Neuronal stem cell (in vitro differentiated cells): ENCODE results near the gene HIC1.

Experiments used
- DNase-seq: peaks from one replicate; pipeline ENCODE4 v3.0.0-alpha.2; 2013; ENCODE audit warnings: low spot score
- H2AFZ ChIP-seq: one replicate; pipeline ENCODE4 v1.6.1; 2013; ENCODE audit warnings: mild to moderate bottlenecking, low read length, inconsistent platforms
- H2AK5ac ChIP-seq: 2 replicates; pipeline ENCODE4 v1.6.1; 2013; ENCODE audit warnings: low read depth, mild to moderate bottlenecking, inconsistent platforms, low read length, moderate library complexity, mixed read lengths
- H2BK120ac ChIP-seq: 2 replicates; pipeline ENCODE4 v1.6.1; 2013; ENCODE audit warnings: low read depth, mild to moderate bottlenecking, inconsistent platforms, low read length, moderate library complexity, mixed read lengths
- H2BK12ac ChIP-seq: one replicate; pipeline ENCODE4 v1.6.1; 2013; ENCODE audit warnings: low read length, inconsistent platforms
- H2BK15ac ChIP-seq: 2 replicates; pipeline ENCODE4 v1.6.1; 2013; ENCODE audit warnings: mild to moderate bottlenecking, low read length, inconsistent platforms, mixed read lengths
- H2BK5ac ChIP-seq: one replicate; pipeline ENCODE4 v1.6.1; 2013; ENCODE audit warnings: inconsistent platforms, mild to moderate bottlenecking, low read length, moderate library complexity
- H3K14ac ChIP-seq: one replicate; pipeline ENCODE4 v1.6.1; 2013; ENCODE audit warnings: low read length, inconsistent platforms
- H3K18ac ChIP-seq: 2 replicates; pipeline ENCODE4 v1.6.1; 2013; ENCODE audit warnings: low read length, inconsistent platforms
- H3K23ac ChIP-seq: 2 replicates; pipeline ENCODE4 v1.6.1; 2013; ENCODE audit warnings: low read depth, mild to moderate bottlenecking, mixed read lengths, low read length, inconsistent platforms; ENCODE audit not compliant: poor library complexity
- H3K27ac ChIP-seq: replicated peaks from 3 replicates; pipeline ENCODE4 v1.5.1; 2013; ENCODE audit warnings: low read length, inconsistent platforms
- H3K27me3 ChIP-seq, 3 experiments: 2 replicates each; pipeline ENCODE4 v1.6.1; 2013; ENCODE audit warnings: low read length in 3 of 3, mild to moderate bottlenecking in 2 of 3, inconsistent platforms in 1 of 3, low read depth in 1 of 3, mixed read lengths in 1 of 3, moderate library complexity in 1 of 3; ENCODE audit not compliant: control insufficient read depth in 3 of 3, insufficient read depth in 3 of 3
- H3K36me3 ChIP-seq, 2 donors: replicated peaks in 1 of 2; 2 replicates each; pipeline ENCODE4 v1.6.1; 2013; ENCODE audit warnings: low read length in 2 of 2; ENCODE audit not compliant: control insufficient read depth in 2 of 2, insufficient read depth in 2 of 2
- H3K4ac ChIP-seq: 2 replicates; pipeline ENCODE4 v1.6.1; 2013; ENCODE audit warnings: inconsistent platforms, mild to moderate bottlenecking, low read length, moderate library complexity
- H3K4me1 ChIP-seq, 2 donors: 1 replicate in 1 of 2; 2 replicates in 1 of 2; pipeline ENCODE4 v1.6.1; 2013; ENCODE audit warnings: low read length in 2 of 2, low read depth in 1 of 2; ENCODE audit not compliant: control insufficient read depth in 2 of 2, insufficient read depth in 1 of 2
- H3K4me2 ChIP-seq: one replicate; pipeline ENCODE4 v1.6.1; 2013; ENCODE audit warnings: mild to moderate bottlenecking, low read length, inconsistent platforms; ENCODE audit not compliant: insufficient read depth, poor library complexity, severe bottlenecking
- H3K4me3 ChIP-seq, 2 donors: 2 replicates each; pipeline ENCODE4 v1.5.1; 2013; ENCODE audit warnings: low read length in 2 of 2, mild to moderate bottlenecking in 2 of 2, inconsistent platforms in 1 of 2, moderate library complexity in 1 of 2
- H3K79me1 ChIP-seq: one replicate; pipeline ENCODE4 v1.6.1; 2013; ENCODE audit warnings: low read depth, mild to moderate bottlenecking, inconsistent platforms, low read length, moderate library complexity
- H3K9ac ChIP-seq: one replicate; pipeline ENCODE4 v1.6.1; 2013; ENCODE audit warnings: mild to moderate bottlenecking, low read depth, low read length, inconsistent platforms; ENCODE audit not compliant: poor library complexity
- H3K9me3 ChIP-seq, 2 donors: replicated peaks in 1 of 2; 2 replicates each; pipeline versions ENCODE3 to v1.6.1; 2013; ENCODE audit warnings: low read length in 2 of 2, mild to moderate bottlenecking in 2 of 2, inconsistent platforms in 1 of 2, low read depth in 1 of 2, mixed read lengths in 1 of 2, moderate library complexity in 1 of 2; ENCODE audit not compliant: control insufficient read depth in 2 of 2, insufficient read depth in 1 of 2
- H4K8ac ChIP-seq: one replicate; pipeline ENCODE4 v1.6.1; 2013; ENCODE audit warnings: low read depth, mild to moderate bottlenecking, inconsistent platforms, low read length, moderate library complexity
- H4K91ac ChIP-seq: one replicate; pipeline ENCODE4 v1.6.1; 2013; ENCODE audit warnings: low read length, low read depth, mild to moderate bottlenecking, inconsistent platforms; ENCODE audit not compliant: poor library complexity
- WGBS, 2 donors: extraction: QIAGEN DNeasy Blood & Tissue Kit; methylation state at CpG; one replicate each; pipeline ENCODE4 v1.1.7; 2013; ENCODE audit warnings: missing lambda C conversion rate in 2 of 2, mixed read lengths in 1 of 2; ENCODE audit not compliant: insufficient read length in 2 of 2, insufficient replicate concordance in 1 of 2; ENCODE audit errors: extremely low coverage in 2 of 2; 5-methylcytosine and 5-hydroxymethylcytosine counted together

Gene HIC1

DNA sequence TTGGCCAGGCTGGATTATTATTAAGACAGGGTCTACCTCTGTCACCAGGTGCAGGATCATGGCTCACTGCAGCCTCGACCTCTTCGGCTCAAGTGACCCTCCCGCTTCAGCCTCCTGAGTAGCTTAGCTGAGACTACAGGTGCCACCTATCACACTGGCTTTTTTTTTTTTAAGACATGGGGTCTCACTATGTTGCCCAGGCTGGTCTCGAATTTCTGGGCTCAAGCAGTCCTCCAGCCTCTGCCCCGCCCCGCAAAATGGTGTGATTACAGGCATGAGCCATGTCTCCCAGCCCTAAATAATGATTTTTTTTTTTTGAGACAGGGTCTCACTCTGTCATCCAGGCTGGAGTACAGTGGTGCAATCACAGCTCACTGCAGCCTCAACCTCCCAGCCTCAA lies 7.3 kb upstream of the HIC1 start:
- no peak overlapping the region for H4K8ac ChIP-seq
- no peak overlapping the region for H3K4ac ChIP-seq
- H3K23ac ChIP-seq, result no peak overlapping the region
- H4K91ac ChIP-seq, result no peak overlapping the region
- DNase-seq, result no peak
- peaks cover 4 to 23% of the 10 kb centered on the region in 2 donors for H3K4me1 ChIP-seq
- H2BK15ac ChIP-seq, result no peak overlapping the region
- no peak overlapping the region for H3K4me3 ChIP-seq
- no peak overlapping the region for H2BK120ac ChIP-seq
- no peak overlapping the region for H2AFZ ChIP-seq
- no peak overlapping the region for H3K18ac ChIP-seq
- H3K9me3 ChIP-seq, result no peaks in the 10 kb centered on the region
- H3K9ac ChIP-seq, result no peak overlapping the region
- peaks cover 4 to 33% (median 14%) of the 10 kb centered on the region in 3 experiments for H3K27me3 ChIP-seq
- no peak overlapping the region for H2AK5ac ChIP-seq
- peaks cover 5 to 27% of the 10 kb centered on the region in 2 donors for H3K36me3 ChIP-seq
- no peak overlapping the region for H2BK5ac ChIP-seq
- H2BK12ac ChIP-seq, result no peak overlapping the region
- no peak overlapping the region for H3K27ac ChIP-seq
- no CpG with 5 or more reads among the region's 6 CpGs for WGBS, 2 donors
- H3K14ac ChIP-seq, result no peak overlapping the region
- H3K79me1 ChIP-seq, result peaks cover 2% of the 10 kb centered on the region
- no peak overlapping the region for H3K4me2 ChIP-seq

DNA sequence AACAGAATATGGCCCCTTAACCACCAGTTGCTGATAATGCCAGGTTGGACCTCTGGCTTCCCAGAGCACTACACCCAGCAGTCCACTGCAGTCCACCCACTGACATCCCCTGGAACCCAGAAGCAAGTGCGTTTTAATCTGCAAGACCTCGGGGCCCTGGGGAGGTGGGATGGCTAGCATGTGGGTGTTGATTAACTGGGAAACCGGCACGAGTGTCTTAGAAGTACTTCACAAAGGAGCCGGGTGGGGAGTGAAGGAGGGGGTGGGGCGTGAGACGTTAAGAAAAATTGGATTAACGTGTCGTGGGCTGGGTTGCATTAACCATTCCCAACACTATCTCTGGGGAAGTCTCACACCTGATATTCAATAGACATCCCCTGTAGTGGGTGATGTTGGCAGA lies 6.1 kb upstream of the HIC1 start:
- WGBS, 2 donors, result no CpG with 5 or more reads among the region's 9 CpGs
- Histone ChIP-seq H3K18ac (no peak overlapping the region), H3K36me3 (peaks cover 1 to 16% of the 10 kb centered on the region in 2 donors)

DNA sequence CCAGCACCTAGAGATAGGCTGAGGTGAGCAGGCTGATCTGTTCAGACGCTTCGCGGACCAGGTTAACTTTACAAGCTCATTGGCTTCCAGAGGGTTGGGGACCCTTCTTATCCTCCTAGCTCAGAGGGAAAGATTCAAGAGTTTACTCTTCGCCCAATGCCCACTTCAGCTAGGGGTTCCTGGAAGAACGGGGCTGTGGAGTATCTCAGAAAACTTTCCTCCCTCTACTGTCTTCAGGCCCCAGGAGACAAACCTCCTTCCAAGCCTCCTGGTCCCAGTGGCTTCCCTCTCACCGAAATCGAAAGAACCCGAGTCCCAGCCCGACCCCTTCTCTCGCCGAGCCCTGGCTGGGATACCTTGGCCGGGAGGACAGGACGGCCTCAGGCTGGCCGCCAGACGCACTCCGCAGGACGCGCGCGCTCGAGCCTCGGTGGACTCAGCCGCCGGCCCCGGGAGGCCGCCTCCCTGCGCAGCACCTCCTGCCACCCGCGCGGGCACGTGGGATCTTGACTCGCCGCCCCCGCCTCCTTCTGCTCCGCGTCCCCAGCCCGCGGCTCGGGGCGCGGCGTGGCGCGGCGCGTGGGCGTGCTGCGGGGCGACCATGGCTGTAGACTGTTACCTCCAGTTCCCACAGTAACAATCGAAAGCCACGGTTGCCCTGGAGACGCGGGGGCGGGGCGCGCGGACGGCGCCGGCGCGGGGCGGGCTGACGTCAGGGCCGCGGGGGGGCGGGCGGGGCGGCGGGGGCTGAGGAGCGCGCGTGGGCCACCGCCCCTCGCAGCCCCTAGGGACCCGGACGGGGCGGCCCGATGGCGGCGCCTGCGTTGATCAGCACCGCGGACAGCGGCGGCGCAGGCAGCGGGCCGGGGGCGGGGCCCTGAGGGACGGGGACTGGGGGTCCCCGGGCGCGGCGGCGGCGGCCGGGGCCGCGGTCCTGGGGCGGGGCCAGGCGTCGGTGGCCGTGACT lies 5.3 kb upstream of the HIC1 start:
- Histone ChIP-seq H3K79me1 (no peaks in the 10 kb centered on the region), H3K36me3 (peaks cover 1 to 7% of the 10 kb centered on the region in 2 donors), H2BK5ac (peak overlapping the region; percentile 66), H3K27ac (no peak overlapping the region), H4K91ac (no peak overlapping the region), H3K4me3 (peak overlapping the region; percentile 84 to 87), H3K23ac (peak overlapping the region; percentile 89), H3K4me2 (peak overlapping the region; percentile 97), H2BK120ac (no peak overlapping the region), H3K4me1 (peaks cover 7 to 23% of the 10 kb centered on the region in 2 donors), H3K18ac (peak overlapping the region; percentile 76), H3K9me3 (no peaks in the 10 kb centered on the region), H4K8ac (no peak overlapping the region), H2AK5ac (no peak overlapping the region), H3K4ac (no peak overlapping the region), H3K9ac (peak overlapping the region; percentile 86), H3K14ac (peak overlapping the region; percentile 8), H2AFZ (peak overlapping the region; percentile 98), H2BK15ac (no peak overlapping the region), H2BK12ac (no peak overlapping the region), H3K27me3 (peaks cover 4 to 51% (median 27%) of the 10 kb centered on the region in 3 experiments)
- peak; percentile 88 for DNase-seq
- WGBS, 2 donors, result no CpG with 5 or more reads among the region's 104 CpGs

More for the DNA sequence above, 6.1 kb upstream of the HIC1 start:
- Histone ChIP-seq H3K79me1 (peaks cover 2% of the 10 kb centered on the region), H3K9me3 (no peaks in the 10 kb centered on the region), H2BK120ac (no peak overlapping the region), H2AFZ (no peak overlapping the region), H2BK12ac (no peak overlapping the region), H3K4me3 (peak overlapping the region in 1 of 2 donors; percentile 84), H3K4me1 (peaks cover 7 to 21% of the 10 kb centered on the region in 2 donors), H3K23ac (no peak overlapping the region), H2BK5ac (no peak overlapping the region), H3K14ac (no peak overlapping the region), H3K27ac (no peak overlapping the region), H2BK15ac (no peak overlapping the region), H3K27me3 (peaks cover 4 to 43% (median 20%) of the 10 kb centered on the region in 3 experiments), H2AK5ac (no peak overlapping the region), H4K8ac (no peak overlapping the region), H3K9ac (no peak overlapping the region), H3K4ac (no peak overlapping the region), H4K91ac (no peak overlapping the region), H3K4me2 (peak overlapping the region; percentile 97)
- no peak for DNase-seq
